ENCODE measurements around the gene VWA3B. TPM values are rescaled to one million over a fixed set of nuclear protein-coding genes. Genes with fewer than 3 reads are reported as not detected.

The VWA3B gene
- total and polyA plus RNA-seq, 2 of the 4 experiments (the other 2 are of a cell fraction): not detected

DNA sequence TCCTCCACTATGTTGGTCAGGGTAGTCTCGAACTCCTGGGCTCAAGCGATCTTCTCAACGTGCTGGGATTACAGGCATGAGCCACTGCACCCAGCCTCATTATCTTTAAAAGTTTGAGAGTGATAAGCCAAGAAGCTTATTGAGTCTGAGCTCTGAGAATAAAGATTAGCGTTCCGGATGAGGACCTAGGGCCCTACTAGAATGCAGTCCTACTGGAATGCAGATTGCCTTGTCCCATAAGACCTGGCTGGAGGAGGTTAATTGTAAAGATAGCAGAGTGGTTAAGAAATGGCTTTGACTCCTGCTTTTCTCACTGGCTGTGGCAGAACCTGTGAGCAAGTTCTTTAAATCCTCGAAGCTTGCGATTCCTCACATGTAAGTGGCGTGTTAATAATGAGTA is 4.0 kb downstream of the VWA3B start:
- Histone ChIP-seq H3K4me1 (ENCODE audit: control insufficient read depth, insufficient read depth, low read length) (no peaks in the 10 kb centered on the region), H4K5ac (ENCODE audit: low read depth, low read length) (no peak overlapping the region), H4K91ac (ENCODE audit: insufficient read depth, low read depth, low read length) (no peak overlapping the region), H3K4me3 (ENCODE audit: insufficient read depth, low read depth, low read length) (no peak overlapping the region), H3K27ac (ENCODE audit: insufficient read depth, low read length) (no peak overlapping the region), H3K14ac (replicated peaks; ENCODE audit: low read depth, low read length) (no peak overlapping the region), H3K27me3 (ENCODE audit: control insufficient read depth, insufficient read depth, low read length) (peaks cover 22% of the 10 kb centered on the region), H3K36me3 (ENCODE audit: control insufficient read depth, insufficient read depth, low read length) (no peaks in the 10 kb centered on the region), H4K20me1 (ENCODE audit: insufficient read depth, low read length) (no peaks in the 10 kb centered on the region), H2AK5ac (ENCODE audit: low read depth, low read length) (no peak overlapping the region), H4K8ac (ENCODE audit: low read depth in 2 of 2, low read length in 2 of 2) (no peak overlapping the region), H3K9ac (ENCODE audit: low read depth, low read length) (no peak overlapping the region), H3K56ac (ENCODE audit: extremely low read depth, insufficient read depth, low read length) (no peak overlapping the region), H2BK20ac (ENCODE audit: low read depth, low read length) (no peak overlapping the region), H2BK15ac (ENCODE audit: low read depth, low read length) (no peak overlapping the region), H2AK9ac (replicated peaks; ENCODE audit: low read depth, low read length, poor library complexity) (no peak overlapping the region), H3K4me2 (ENCODE audit: low read depth, low read length) (no peak overlapping the region), H3K79me1 (ENCODE audit: low read depth in 1 of 2, low read length in 2 of 2) (no peaks in the 10 kb centered on the region), H2AFZ (replicated peaks; ENCODE audit: low read length, poor library complexity) (no peak overlapping the region), H3K9me1 (ENCODE audit: insufficient read depth, low read length) (0 out of 2 replicates have a peak, but pooled peaks cover 4% of the 10 kb centered on the region), H3K18ac (ENCODE audit: low read depth, low read length) (no peak overlapping the region), H3K4ac (ENCODE audit: low read depth, low read length) (no peak overlapping the region), H2BK120ac (ENCODE audit: low read depth, low read length) (no peak overlapping the region), H2BK5ac (ENCODE audit: low read depth, low read length, poor library complexity, severe bottlenecking) (no peak overlapping the region), H3K9me3 (ENCODE audit: control insufficient read depth, insufficient read depth, low read length) (no peaks in the 10 kb centered on the region), H3K23ac (ENCODE audit: low read depth, low read length) (no peak overlapping the region)
- DNase-seq: no peak
- WGBS, 2 experiments (ENCODE audit: extremely low coverage in 2 of 2, insufficient read length in 1 of 2): no CpG with 5 or more reads among the region's 8 CpGs
- BruUV-seq (replicated peaks): no TSS peak
- dilution Hi-C loops (cut with HindIII; ENCODE audit: low sequenced_read_pairs, unreplicated experiment) (no loop called here), in situ Hi-C loops (cut with MboI; ENCODE audit: low sequenced_read_pairs) (no loop called here), intact Hi-C loops (cut with micrococcal nuclease) (no loop called here)
- POLR2A ChIA-PET (ENCODE audit: unreplicated experiment): no interaction called here
- CTCF ChIA-PET: interaction anchor here (0.8 kb wide), 1 partner anchor 13 kb away, joined by 3 read pairs; no protein-coding TSS in a partner anchor
- no peak for TF ChIP-seq USF2 (IDR thresholded peaks at IDR 0.05; ENCODE audit: low read depth, low read length)
- no peak for TF ChIP-seq RCOR1 (IDR thresholded peaks at IDR 0.05; ENCODE audit: insufficient replicate concordance, low read length)
- no peak for ATAC-seq (ENCODE audit: low read depth)

All from IMR-90 (cell line).